ENCODE data around the gene RNF7.

- no peak for TF ChIP-seq ZNF609 (CRISPR knock-in tag; IDR thresholded peaks at IDR 0.05; ENCODE audit: borderline replicate concordance)
- TF ChIP-seq TBL1XR1 (IDR thresholded peaks at IDR 0.05; ENCODE audit: low read length in 2 of 2): no peak
- peak in 1 of 2 experiments; percentile 40; a peak in 1 of 4 replicates for TF ChIP-seq TRIM24 (IDR thresholded peaks at IDR 0.05)
- no peak for TF ChIP-seq CREB1 (IDR thresholded peaks at IDR 0.05)
- no peak for TF ChIP-seq CREB1 (CRISPR knock-in tag; IDR thresholded peaks at IDR 0.05)
Observed at GRCh38 chr3:141709126-141709770, 28.9 kb upstream of the RNF7 start.

Measured in K562 (cell line).